NOMO-1 treated with dmso at 0.1 percent for 144 hours (cell line): ENCODE results near the gene ABCD2.
"Not testable (repeated sequence)": the region's sequence is repeated elsewhere in the genome, so short reads cannot be mapped to it uniquely, and the experiment has no call there.

Experiments used
- DNase-seq: peaks from one replicate; lab custom pipeline; 2025; ENCODE audit not compliant: unreplicated experiment; lab: John Stamatoyannopoulos, UW

Gene ABCD2

DNA sequence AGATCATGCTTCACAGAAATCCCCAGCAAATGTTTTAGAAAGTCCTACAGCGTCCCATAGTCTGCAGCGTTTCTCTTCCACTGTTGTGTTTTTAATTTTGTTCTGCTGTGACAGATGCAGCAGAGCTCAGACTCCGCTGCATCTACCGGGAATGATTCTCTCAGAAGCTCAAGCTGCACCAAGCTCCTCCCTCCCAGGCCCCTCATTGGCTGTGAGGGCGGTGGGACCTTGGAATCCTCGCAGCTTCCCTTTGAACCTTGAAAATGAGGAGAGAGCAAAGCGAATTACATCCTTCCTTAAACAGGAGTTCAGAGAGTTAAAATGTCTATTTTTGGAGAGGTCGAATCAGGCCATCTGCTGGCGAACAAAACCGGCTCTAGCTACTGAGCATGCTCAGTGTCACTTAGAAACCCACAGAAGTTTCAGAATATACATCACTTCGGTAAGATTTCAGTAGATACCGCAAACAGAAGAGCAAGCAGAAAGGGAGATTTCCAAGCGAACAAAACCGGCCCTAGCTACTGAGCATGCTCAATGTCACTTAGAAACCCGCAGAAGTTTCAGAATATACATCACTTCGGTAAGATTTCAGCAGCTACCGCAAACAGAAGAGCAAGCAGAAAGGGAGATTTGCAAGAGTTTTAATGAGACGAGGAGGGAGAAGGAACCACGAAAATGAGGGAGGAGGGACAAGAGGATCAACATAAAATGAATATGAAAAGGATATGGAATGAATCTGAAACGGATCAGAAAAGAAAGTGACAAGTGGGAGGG lies at the start of gene ABCD2:
ABCD2 (minus strand) TSS at position 144 of the 774 bp plus-strand sequence. CDS start 188 bp downstream, outside the sequence.
- peak; percentile 72 for DNase-seq

DNA sequence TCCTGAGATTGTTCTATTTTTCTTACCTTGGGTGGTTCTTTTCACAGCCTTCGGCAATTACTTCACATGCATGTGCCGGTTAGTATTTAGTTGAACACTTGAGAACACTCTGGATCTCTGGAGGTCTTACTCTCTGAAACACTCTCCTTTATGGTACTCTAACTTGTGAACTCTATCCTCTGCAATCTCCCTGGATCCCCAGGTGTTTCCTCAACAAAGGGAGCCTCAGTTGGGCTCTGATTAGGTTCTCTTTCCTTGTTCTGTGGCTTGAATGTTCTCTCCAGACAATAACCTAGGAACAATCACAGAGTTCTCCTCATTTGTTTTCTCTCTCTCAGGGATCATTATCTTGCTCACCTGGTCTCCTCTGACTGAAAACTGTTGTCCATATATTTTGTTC lies 40.5 kb upstream of the ABCD2 start:
- DNase-seq: no peak

GRCh38 chr12:39647383-39647782 lies 27.8 kb upstream of the ABCD2 start:
- DNase-seq: no peak

- no peak for DNase-seq
Measured at GRCh38 chr12:39646963-39647362, 27.4 kb upstream of the ABCD2 start.

DNA sequence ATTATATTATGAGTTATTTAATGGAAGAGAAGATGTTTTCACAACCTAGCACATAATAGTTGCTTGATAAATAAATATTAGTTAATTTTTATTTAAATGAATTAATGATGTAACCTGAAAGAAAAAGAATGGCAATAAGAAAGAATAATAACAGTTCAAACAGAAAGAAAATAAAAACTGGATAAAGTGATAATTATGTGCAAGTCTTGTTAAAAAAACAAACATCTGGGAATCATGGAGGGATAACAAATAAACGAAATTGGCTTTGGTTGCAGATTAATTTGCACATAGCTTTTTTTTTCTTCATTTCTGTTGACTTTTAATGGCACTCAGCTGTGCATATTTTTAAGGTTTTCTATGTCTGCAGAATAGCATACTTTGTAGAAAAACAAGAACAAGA lies 23.4 kb upstream of the ABCD2 start:
- no peak for DNase-seq

GRCh38 chr12:39638840-39639239 lies 19.2 kb upstream of the ABCD2 start:
- no peak for DNase-seq

DNA sequence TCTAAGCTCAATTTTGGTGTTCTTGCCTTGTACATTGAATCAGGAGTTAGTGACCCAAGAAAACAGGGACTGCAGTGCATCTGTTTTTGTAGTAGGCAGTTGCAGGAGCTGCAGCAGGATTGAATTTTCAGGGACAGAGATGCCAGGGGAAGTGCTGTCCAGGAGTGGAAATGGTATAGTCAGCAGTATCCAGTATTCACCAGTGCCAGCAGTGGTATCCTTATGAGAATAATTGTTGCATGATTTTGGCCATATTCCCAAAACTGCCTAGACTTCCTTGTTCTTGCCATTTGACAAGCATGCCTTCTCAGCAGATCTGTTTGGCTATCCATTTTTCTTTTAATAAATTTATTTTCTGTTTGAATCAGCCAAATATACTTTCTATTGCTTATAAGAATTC lies 18.6 kb upstream of the ABCD2 start:
- no peak for DNase-seq

- DNase-seq: no peak
Measured at GRCh38 chr12:39632670-39633069, 13.1 kb upstream of the ABCD2 start.

DNA sequence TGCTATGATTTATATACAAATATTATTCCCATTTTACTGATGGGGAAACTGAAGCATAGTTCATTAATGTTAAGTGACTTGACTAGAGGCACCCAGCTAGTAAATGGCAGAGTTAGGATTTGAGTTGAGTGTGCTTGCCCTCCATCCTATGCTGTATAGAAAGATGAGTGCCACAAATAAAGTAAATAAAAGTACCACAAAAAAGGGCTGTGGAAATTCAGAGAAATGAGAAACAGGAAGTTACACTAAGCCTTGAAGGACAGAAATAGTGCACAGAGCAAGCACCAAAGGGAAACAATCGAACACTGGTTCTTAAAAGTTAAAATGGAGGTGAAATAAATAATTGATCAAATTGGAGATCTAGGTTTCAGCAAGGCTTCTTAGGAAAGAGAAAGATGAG lies 9.2 kb upstream of the ABCD2 start:
- no peak for DNase-seq

- DNase-seq: no peak
Measured at GRCh38 chr12:39627914-39628313, 8.3 kb upstream of the ABCD2 start.

- DNase-seq: no peak
Measured at GRCh38 chr12:39626033-39626814, 6.6 kb upstream of the ABCD2 start.

GRCh38 chr12:39623919-39624318 lies 4.3 kb upstream of the ABCD2 start:
- DNase-seq: no peak

GRCh38 chr12:39623160-39623559 lies 3.6 kb upstream of the ABCD2 start:
- not testable (repeated sequence) for DNase-seq

GRCh38 chr12:39622306-39622705 lies 2.7 kb upstream of the ABCD2 start:
- no peak for DNase-seq

DNA sequence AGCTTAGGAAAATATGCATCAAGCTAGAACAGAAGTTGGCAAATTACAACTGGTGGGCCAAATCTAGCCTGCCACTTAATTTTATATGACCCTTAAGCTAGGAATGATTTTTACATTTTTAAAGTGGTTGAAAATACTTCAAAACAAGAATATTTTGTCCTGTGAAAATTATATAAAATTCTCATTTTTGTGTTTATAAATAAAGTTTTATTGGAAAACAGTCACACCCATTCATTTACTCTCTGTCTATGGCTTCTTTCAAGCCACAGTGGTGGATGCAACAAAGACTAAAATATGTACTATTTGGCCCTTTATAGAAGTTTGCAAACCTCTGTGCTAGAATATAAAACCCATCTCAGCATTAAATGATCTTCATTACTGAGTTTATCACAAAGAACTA lies 2.1 kb upstream of the ABCD2 start:
- DNase-seq: no peak

- no peak for DNase-seq
Measured at GRCh38 chr12:39620659-39621658, 1.4 kb upstream of the ABCD2 start.

DNA sequence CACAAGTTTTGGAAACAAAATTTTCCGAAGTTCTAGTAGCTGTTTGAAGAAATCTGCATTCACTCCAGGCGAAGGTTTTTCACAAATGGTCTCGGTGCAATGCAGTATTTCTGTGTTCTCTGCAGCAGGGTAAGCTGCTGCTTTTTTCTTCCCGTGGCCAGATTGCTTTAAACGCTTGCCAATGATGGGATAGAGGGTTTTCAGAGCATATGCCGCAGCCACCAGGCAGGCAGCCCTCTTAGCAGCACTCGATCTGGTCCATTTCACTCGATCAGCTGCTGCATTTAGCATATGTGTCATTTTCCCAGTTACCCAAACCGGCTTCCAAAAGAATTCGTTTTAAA lies 315 bp downstream of the ABCD2 start:
- no peak for DNase-seq

- DNase-seq: no peak
Measured at GRCh38 chr12:39618701-39619100, 902 bp downstream of the ABCD2 start.

DNA sequence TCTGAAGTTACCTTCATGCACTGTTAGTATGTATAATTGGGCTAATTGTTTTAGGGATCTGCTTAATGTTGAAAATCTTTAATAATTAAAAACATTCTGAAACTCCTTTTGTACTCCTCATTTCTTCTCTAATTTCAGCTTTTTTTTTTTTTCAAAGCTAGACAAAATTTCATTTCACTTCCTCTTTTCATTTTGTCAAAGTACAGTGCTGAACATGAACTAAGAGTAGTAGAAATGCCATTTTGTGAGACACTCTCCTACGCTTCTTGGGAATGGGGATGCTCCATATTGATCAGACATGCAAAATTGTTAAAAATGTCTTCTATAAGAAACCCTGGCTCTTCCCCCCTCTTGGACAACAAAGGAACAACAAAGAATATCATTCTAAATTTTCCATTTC lies 1.7 kb downstream of the ABCD2 start:
- DNase-seq: peak; percentile 23

GRCh38 chr12:39616666-39617065 lies 2.9 kb downstream of the ABCD2 start:
- DNase-seq: no peak

DNA sequence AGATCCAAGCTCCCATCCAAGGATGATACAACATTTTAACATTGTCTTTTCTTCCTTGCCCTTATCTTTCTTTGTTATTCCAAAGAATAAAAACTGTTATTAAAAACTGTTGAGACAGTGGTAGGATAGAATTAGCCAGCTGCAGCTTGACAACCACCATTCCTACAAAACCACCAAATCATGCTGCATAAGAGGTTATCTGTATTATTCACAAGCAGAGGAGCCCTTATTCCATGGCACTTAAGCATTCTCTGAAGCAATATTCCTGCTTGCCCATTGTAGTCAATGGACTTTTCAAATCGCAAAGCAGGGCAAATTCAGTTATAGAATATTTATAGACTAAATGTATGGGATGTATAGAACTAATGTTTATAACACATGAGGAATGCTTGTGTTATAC lies 3.4 kb downstream of the ABCD2 start:
- DNase-seq: no peak
